Neural progenitor cell (in vitro differentiated cells): ENCODE measurements around the gene TMCO4.

ENCODE experiments used
- EZH2phosphoT487 ChIP-seq: fragments of 200-600 bp; sonication (generic); IDR thresholded peaks from 2 replicates; pipeline ENCODE4 v1.6.1; 2017; ENCODE audit warnings: antibody characterized with exemption
- TF ChIP-seq, protein P1 (sequence below): fragments of 200-600 bp; sonication (generic); IDR thresholded peaks from 2 replicates; pipeline ENCODE4 v1.5.1; 2017; ENCODE audit warnings: antibody characterized with exemption, mild to moderate bottlenecking

DNA sequence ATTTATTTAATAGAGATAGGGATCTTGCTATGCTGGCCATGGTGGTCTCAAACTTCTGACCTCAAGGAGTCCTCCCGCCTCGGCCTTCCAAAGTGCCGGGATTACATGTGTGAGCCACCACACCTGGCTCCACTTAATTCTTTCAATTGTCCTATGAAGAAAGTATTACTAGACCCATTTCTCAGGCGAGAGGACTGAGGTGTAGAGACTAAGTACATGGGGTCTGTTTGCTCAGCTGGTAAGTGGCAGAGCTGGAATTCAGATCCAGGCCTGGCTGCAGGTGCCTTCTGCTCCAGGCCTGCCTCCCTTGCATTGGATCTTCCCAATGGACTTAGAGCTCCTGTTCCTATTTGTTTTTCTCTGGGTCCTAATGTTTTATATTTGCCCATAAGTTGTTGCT lies 79.5 kb downstream of the TMCO4 start:
- TF ChIP-seq, protein P1, sequence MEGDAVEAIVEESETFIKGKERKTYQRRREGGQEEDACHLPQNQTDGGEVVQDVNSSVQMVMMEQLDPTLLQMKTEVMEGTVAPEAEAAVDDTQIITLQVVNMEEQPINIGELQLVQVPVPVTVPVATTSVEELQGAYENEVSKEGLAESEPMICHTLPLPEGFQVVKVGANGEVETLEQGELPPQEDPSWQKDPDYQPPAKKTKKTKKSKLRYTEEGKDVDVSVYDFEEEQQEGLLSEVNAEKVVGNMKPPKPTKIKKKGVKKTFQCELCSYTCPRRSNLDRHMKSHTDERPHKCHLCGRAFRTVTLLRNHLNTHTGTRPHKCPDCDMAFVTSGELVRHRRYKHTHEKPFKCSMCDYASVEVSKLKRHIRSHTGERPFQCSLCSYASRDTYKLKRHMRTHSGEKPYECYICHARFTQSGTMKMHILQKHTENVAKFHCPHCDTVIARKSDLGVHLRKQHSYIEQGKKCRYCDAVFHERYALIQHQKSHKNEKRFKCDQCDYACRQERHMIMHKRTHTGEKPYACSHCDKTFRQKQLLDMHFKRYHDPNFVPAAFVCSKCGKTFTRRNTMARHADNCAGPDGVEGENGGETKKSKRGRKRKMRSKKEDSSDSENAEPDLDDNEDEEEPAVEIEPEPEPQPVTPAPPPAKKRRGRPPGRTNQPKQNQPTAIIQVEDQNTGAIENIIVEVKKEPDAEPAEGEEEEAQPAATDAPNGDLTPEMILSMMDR: no peak
- TF ChIP-seq EZH2phosphoT487: no peak
